Pons (tissue), 1 donor: ENCODE measurements around the gene NARF.

Experiments
- DNase-seq: peaks from one replicate; pipeline ENCODE4 v3.0.0-alpha.2; 2016; ENCODE audit warnings: low spot score

NARF gene

GRCh38 chr17:82474223-82475010, 15.9 kb downstream of the NARF start:
- no peak for DNase-seq

GRCh38 chr17:82475458-82475857, 16.9 kb downstream of the NARF start:
- DNase-seq = no peak

GRCh38 chr17:82477934-82478333, 19.4 kb downstream of the NARF start:
- DNase-seq = no peak

GRCh38 chr17:82479602-82480001, 21.1 kb downstream of the NARF start:
- DNase-seq = no peak

- no peak for DNase-seq
These were observed 21.8 kb downstream of the NARF start for GRCh38 chr17:82480318-82480717.

- no peak for DNase-seq
These were observed 24.7 kb downstream of the NARF start for GRCh38 chr17:82483204-82483660.

- no peak for DNase-seq
These were observed 25.3 kb downstream of the NARF start for GRCh38 chr17:82483836-82484235.

- no peak for DNase-seq
These were observed 27.9 kb downstream of the NARF start for GRCh38 chr17:82486231-82487094.

- no peak for DNase-seq
These were observed 29.4 kb downstream of the NARF start for GRCh38 chr17:82487910-82488309.

- peak; percentile 32 for DNase-seq
These were observed 30.6 kb downstream of the NARF start for GRCh38 chr17:82489117-82489516.

GRCh38 chr17:82489851-82490511, 31.4 kb downstream of the NARF start:
- DNase-seq = no peak

- DNase-seq = no peak
These were observed 32.1 kb downstream of the NARF start for GRCh38 chr17:82490512-82491195.

- DNase-seq = no peak
These were observed 32.6 kb downstream of the NARF start for GRCh38 chr17:82491196-82491530.

- DNase-seq = no peak
These were observed 33.0 kb downstream of the NARF start for GRCh38 chr17:82491533-82491932.

- DNase-seq = no peak
These were observed 34.2 kb downstream of the NARF start for GRCh38 chr17:82492643-82493225.

- DNase-seq = no peak
These were observed 34.8 kb downstream of the NARF start for GRCh38 chr17:82493226-82493781.

GRCh38 chr17:82494236-82495055, 35.9 kb downstream of the NARF start:
- DNase-seq = peak; percentile 87

- no peak for DNase-seq
These were observed 37.4 kb downstream of the NARF start for GRCh38 chr17:82495844-82496528.

- peak; percentile 93 for DNase-seq
These were observed 38.2 kb downstream of the NARF start for GRCh38 chr17:82496529-82497434.
